NCI-H2196 treated with DMSO at 0.1 percent for 48 hours (cell line): ENCODE data around the gene RAPGEF1.
A peak's percentile ranks its signal among the peaks of the same experiment; 100 is the strongest.
"Not testable (repeated sequence)": the region's sequence is repeated elsewhere in the genome, so short reads cannot be mapped to it uniquely, and the experiment has no call there.

ENCODE experiments used
- DNase-seq: peaks from one replicate; lab custom pipeline; 2025; ENCODE audit not compliant: unreplicated experiment; lab: John Stamatoyannopoulos, UW

RAPGEF1 gene

GRCh38 chr9:131566158-131566557 is 173.7 kb downstream of the RAPGEF1 start:
- no peak for DNase-seq

- DNase-seq, result no peak
Measured at GRCh38 chr9:131565369-131565768, 174.5 kb downstream of the RAPGEF1 start.

DNA sequence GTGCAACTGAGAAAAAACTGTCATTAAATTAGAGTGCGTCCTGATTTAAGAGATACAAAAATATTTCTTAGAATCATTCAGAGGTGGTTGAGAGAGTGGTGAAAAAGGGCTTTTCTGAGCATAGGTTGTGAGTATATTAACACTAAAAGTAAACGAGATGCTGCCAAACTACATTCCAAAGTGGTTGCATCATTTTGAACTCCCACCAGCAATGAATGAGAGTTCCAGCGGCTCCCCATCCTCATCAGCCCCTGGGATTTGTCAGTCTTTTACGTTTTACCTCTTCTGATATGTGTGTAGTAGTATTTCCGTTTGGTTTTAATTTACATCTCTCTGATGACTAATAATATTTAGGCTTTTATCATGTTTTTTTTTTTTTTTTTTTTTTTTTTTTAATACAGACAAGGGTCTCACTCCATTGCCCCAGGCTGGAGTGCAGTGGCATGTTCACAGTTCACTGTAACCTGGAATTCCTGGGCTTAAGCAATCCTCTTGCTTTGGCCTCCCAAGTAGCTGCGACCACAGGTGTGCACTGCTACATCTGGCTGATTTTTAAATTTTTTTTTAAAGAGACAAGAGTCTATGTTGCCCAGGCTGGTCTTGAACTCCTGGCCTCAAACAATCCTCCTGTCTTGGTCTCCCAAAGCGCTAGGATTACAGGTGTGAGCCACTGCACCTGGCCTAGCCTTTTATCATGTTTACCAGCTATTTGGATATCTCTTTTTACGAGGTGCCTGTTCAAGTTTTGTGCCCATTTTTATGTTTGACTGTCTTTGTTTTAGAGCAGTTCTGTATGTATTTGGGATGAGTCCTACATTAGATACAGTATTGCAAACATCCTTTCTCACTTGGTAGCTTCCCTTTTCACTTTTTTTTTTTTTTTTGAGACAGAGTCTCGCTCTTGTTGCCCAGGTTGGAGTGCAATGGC is 177.6 kb downstream of the RAPGEF1 start:
- no peak for DNase-seq

DNA sequence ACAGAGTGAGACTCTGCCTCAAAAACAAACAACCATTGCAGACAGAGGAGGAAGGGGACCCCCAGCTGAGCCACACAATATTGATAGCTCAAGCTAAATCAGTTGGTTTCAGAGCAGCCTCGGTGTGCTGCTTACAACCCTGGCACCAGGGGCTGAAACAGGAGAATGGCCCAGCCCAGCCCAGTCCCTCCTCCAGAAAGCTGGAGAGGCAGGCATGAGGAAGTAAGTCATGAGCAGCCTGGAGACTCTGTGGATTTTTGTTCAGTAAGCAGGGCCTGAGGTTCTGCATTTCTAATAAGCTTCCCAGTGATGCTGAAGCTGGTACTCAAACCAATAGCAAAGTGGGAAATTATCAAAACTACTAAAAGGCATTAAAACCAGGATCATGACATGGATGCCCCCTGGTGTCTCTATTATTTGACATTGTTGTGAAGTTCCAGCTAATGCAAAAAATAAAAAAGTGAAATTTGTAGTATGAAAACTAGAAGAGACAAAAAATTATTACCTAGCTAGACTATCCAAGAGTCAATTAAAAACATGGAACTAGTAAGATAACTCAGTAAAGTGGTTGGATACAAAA is 180.4 kb downstream of the RAPGEF1 start:
- DNase-seq, result no peak

DNA sequence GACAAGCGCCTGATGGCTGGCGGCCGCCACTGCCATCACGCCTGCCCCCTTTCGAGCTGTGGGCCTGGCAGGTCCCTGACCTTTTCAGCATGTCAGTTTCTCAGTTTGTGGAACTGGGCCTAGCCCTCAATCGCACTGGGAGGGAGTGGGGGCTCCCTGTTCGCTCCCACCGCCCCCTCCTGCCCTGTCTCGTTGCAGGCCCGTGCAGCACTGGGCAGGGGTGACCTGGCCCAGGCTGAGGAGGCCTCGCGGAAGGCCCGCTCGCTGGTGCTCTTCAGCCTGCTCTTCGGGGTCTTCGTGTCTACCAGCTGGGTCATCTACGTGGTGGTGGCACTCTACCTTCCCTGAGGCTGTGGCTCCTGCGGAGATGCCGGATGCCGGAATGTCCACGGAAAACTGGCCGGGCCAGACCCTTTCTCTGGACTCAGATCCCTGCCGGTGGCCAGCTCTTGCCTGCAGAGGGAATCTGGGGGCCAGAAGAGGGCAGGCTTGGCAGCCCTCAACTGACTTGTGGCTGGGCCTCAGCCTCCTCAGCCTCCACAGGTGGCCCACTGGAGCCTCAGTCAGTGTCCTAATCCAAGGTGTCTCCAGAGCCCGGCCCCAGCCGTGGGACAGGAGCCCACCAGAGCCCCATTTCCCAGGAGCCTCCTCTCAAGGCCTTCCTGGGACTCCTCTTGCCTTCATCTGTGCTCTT is 181.9 kb downstream of the RAPGEF1 start:
- no peak for DNase-seq

DNA sequence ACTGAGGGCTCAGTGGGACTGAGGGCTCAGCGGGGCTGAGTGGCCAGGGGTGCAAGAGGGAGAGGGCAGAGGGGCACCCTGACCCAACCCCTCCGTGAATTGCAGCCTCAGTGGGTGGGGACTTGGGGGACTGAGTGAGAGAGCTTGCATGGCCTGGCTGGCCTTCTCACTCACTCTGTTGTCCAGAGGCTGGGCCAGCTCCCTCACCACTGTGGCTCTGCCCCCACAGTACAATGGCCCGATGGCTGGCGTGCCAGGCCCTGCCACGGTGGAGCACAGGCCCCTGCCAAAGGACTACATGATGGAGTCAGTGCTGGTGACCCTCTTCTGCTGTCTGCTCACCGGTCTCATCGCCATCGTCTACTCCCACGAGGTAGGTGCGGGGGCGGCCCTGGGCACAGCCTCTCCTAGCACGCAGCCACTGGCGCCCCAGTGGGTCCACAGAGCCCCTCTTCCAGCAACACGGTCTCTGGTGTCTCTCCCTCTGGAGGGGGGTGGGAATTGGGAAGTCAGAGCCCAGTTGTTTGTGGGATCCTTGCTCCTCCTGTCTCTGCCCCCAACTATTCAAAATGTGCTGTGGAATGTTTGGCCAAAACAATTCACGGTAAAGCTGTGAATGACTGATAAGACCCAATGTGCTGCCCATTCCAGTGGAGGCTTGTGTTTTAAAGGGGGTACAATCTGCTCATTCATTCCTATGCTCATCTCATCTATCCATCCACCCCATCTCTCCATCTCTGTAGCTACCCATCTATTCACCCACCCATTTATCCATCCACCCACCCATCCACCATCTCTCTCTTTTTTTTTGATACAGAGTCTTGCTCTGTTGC is 183.8 kb downstream of the RAPGEF1 start:
- no peak for DNase-seq

GRCh38 chr9:131554843-131555351 is 185.0 kb downstream of the RAPGEF1 start:
- no peak for DNase-seq

- no peak for DNase-seq
Measured at GRCh38 chr9:131554087-131554842, 185.6 kb downstream of the RAPGEF1 start.

DNA sequence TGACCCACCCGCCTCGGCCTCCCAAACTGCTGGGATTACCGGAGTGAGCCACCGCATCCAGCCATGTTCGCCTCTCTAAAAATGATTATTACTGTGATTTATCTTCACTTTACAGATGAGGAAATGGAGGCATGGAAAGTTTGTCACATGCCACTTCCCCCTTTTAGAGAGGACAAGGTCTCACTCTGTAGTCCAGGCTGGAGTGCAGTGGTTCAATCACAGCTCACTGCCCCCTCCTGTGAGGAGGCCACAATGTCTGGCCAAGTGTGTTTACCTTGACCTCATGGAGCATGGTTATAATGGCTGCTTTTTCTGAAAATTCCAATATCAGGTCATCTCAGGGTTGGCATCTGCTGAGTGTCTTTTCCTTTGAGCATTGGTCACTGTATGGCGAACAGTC is 187.8 kb downstream of the RAPGEF1 start:
- no peak for DNase-seq

- DNase-seq, result not testable (repeated sequence)
Measured at GRCh38 chr9:131550465-131550864, 189.4 kb downstream of the RAPGEF1 start.

DNA sequence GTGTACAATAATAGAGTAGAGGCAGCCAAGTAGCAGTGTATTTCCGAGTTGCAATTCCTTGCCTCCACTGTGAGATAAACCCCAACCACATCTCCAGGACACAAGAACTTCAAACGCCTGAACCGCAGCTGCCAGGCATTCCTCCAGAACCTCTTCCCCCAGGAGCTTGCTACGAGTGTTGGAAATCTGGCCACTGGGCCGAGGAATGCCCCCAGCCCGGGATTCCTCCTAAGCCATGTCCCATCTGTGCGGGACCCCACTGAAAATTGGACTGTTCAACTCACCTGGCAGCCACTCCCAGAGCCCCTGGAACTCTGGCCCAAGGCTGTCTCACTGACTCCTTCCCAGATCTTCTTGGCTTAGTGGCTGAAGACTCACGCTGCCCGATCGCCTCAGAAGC is 190.7 kb downstream of the RAPGEF1 start:
- not testable (repeated sequence) for DNase-seq

- no peak for DNase-seq
Measured at GRCh38 chr9:131546336-131547084, 193.4 kb downstream of the RAPGEF1 start.

GRCh38 chr9:131545786-131546335 is 194.0 kb downstream of the RAPGEF1 start:
- no peak for DNase-seq

DNA sequence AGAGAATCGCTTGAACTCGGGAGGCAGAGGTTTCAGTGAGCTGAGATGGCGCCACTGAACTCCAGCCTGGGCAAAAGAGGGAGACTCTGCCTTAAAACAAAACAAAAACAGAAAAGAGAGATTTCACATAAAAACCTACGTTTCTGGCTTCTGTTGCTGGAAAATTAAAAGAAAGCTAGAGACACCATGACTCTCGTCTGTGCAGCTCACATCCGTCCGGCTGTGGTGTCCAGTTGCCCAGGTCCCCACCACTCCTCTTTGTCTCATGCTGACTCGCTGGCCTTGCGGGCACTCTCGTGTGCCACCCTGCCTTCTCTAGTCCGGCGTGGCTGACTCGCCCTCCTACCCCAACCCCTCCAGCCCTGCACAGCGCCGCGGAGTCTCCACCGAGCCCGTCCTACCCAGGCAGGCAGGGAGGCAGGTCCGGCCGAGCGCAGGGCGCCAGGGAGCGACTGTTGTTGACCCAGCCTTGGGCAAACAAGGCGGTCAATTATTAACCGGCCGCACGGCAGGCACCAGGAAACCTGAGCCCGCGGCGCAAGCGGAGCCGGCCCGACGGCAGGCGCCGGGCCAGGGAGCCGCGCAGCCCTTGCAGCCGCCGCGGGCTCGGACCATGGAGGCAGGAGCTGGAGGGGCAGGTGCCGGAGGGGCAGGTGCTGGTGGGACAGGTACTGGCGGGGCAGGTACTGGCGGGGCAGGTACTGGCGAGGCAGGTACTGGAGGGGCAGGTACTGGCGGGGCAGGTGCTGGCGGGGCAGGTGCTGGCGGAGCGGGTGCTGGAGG is 194.7 kb downstream of the RAPGEF1 start, which contains the start of gene PRRT1B:
Gene PRRT1B, plus strand, starts transcription at position 521 of the 783 bp plus-strand sequence. Its CDS starts 93 bp downstream, at position 614.
- DNase-seq, result peak; percentile 64

- no peak for DNase-seq
Measured at GRCh38 chr9:131543141-131543540, 196.7 kb downstream of the RAPGEF1 start.

- DNase-seq, result no peak
Measured at GRCh38 chr9:131539223-131539923, 200.5 kb downstream of the RAPGEF1 start.

- DNase-seq, result no peak
Measured at GRCh38 chr9:131537946-131538345, 201.9 kb downstream of the RAPGEF1 start.
